ENCODE results near the gene WASF3.

GRCh38 chr13:26695891-26696311 is 138.4 kb downstream of the WASF3 start:
- TF ChIP-seq CTCF (conservative IDR thresholded peaks at IDR 0.05 in 1 of 2, IDR thresholded peaks at IDR 0.05 in 1 of 2; ENCODE audit: extremely low read depth in 1 of 2, insufficient read depth in 1 of 2, low read depth in 1 of 2, low read length in 2 of 2) (no peak), EZH2 (IDR thresholded peaks at IDR 0.05; ENCODE audit: borderline replicate concordance, low read length) (no peak)

All from mammary epithelial cell (primary cell).